COLO829 (cell line): Measurements from ENCODE around the gene INS.

Experiments used
- DNase-seq: peaks from one replicate; pipeline ENCODE4 v3.0.0; 2012; ENCODE audit warnings: low spot score

INS gene

DNA sequence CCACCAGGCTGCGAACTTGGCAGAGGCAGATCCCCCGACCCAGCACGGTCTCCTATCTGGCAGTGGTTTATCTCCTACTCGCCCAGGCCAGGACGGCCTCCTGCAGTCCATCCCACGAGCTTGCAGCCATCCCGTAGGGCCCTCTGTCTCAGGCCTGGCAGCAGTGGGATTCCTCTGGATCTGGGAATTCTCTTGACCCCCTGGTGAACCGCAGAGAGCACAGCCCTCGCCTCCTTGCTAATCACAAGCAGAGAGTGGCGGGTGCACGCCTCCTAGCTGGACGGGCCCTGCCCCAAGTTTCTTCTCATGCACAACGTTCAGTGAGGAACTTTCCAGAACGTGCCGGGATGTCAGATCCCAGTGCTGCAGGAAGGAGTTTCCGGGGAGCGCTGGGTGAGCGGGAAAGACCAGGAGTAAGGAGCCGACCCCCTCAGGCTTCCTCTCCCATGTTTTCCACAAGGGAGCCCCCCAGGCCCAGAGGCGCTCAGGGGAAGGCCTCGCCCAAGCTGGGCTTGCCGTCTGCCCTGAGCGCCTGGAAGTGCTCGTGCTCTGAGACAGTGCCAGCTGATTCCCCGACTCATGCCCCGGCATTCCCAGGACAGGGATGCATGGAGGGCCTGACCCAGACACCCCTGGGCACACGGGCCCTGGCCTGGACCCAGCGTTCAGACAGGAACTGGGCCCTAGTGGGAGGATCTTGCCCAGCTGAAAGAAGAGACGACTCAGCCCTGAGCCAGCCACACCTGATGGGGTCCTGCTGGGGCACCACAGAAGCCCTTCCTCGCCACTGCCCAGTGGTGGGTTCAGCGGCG is 46.4 kb downstream of the INS start:
- no peak for DNase-seq

DNA sequence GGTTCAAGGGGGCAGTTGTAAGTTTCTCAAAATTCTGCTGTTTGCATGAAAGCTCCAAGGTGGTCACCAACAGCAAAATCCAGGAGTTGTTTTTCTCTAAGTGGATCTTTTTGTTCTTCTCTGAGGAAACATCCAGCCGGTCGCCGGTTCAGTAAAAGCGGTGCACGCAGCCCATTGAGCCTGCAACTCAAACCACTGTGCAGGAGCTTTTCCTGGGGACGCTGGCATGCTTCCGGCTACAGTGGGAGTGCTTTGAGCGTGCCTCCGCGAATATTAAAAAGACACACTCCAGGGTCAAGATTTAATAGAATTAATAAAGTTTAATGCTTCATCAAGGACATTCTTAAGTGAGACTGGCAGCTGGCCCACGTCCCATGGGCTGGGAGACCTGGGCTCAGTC is 47.2 kb downstream of the INS start:
- DNase-seq, result no peak

DNA sequence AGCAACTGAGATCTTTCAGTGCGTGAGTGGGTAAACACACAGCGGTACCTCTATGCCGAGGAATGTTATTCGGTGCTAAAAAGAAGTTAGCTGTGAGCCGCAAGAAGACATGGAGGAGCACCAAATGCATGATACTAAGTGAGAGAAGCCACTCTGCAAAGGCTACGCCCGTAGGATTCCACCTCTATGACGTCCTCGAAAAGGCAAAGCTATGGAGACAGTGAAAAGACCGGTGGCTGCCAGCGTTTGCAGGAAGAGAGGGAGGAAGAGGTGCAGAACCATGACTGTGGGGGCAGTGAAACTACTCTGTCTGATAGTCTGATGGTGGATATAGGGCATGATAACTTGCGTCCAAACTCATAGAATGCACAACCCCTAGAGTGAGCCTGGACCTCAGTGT is 50.5 kb downstream of the INS start:
- DNase-seq, result no peak
